ENCODE measurements around the gene HERC2. TPM values are rescaled to one million over a fixed set of nuclear protein-coding genes. Genes with fewer than 3 reads are reported as not detected.

The HERC2 gene
- polyA plus RNA-seq, 1 of the 3 experiments (the other 2 are of a cell fraction), result 22.3 TPM

DNA sequence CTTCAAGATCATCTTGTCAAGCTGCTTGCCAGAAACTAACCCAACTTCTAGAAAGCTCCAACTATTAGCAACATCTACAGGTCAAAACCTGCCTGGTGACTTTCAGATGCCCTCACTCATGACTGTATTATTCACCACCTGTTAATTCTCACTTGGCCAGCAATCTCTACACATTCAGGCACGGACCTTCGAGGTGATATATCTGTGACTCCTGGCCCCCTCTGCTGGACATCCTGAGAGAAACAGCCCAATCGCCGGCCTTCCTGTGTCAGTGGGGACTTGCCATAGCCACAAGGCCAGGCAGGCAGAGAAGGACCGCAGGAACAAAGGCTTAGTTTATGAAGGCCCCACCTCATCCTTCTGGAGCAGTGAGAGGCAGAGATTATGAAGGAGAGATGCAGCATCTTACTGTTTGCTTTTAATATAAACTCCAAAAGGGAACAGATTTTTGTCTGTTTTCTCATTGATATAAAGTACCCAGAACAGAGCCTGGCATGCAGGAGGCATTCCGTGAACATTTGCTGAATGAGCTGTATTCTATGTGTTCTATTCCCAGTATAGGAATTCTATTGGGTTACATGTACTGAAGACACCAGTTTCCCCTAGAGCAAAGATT, 198.5 kb downstream of the HERC2 start:
- H3F3A ChIP-seq (replicated peaks; ENCODE audit: insufficient read depth), result no peaks in the 10 kb centered on the region
- peak overlapping the region in 1 of 2 experiments; percentile 14; a peak in 1 of 4 replicates for H3K4me3 ChIP-seq (ENCODE audit: low read depth in 2 of 2, low read length in 1 of 2)
- 29% methylated on average over 6 of the region's 6 CpGs for WGBS (ENCODE audit: low lambda C conversion rate)
- ChIA-PET POLR2A (no interaction called here), CTCF (interaction anchor here (0.6 to 4.0 kb wide), 12 partner anchors 10 to 1387 kb away, joined by 3 to 44 read pairs (median 4); partner anchors contain the start of gene OCA2)
- no peaks in the 10 kb centered on the region; a peak in 1 of 4 replicates for H3K4me1 ChIP-seq (ENCODE audit: control insufficient read depth in 1 of 2, insufficient read depth in 2 of 2, low read depth in 1 of 2, low read length in 1 of 2)
- DNase-seq, result peak; percentile 87
- no peaks in the 10 kb centered on the region for H3K9me2 ChIP-seq
- no peaks in the 10 kb centered on the region for H3K79me2 ChIP-seq (ENCODE audit: insufficient read depth)
- no peak overlapping the region for H3K27ac ChIP-seq (ENCODE audit: low read depth in 2 of 2, low read length in 1 of 2)
- no peak overlapping the region for H2AFZ ChIP-seq (ENCODE audit: low read depth)
- no peaks in the 10 kb centered on the region for H4K20me1 ChIP-seq (ENCODE audit: insufficient read depth)
- H3K4me2 ChIP-seq, result no peak overlapping the region
- no peak for TF ChIP-seq EP300 (IDR thresholded peaks at IDR 0.05; ENCODE audit: borderline replicate concordance in 1 of 2, low read depth in 1 of 2, low read length in 1 of 2)
- peak; percentile 74 for TF ChIP-seq SMC3 (IDR thresholded peaks at IDR 0.05; ENCODE audit: low read depth, low read length)
- TF ChIP-seq, protein P1, sequence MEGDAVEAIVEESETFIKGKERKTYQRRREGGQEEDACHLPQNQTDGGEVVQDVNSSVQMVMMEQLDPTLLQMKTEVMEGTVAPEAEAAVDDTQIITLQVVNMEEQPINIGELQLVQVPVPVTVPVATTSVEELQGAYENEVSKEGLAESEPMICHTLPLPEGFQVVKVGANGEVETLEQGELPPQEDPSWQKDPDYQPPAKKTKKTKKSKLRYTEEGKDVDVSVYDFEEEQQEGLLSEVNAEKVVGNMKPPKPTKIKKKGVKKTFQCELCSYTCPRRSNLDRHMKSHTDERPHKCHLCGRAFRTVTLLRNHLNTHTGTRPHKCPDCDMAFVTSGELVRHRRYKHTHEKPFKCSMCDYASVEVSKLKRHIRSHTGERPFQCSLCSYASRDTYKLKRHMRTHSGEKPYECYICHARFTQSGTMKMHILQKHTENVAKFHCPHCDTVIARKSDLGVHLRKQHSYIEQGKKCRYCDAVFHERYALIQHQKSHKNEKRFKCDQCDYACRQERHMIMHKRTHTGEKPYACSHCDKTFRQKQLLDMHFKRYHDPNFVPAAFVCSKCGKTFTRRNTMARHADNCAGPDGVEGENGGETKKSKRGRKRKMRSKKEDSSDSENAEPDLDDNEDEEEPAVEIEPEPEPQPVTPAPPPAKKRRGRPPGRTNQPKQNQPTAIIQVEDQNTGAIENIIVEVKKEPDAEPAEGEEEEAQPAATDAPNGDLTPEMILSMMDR (IDR thresholded peaks at IDR 0.05), result peak; percentile 83
- peak; percentile 80 for TF ChIP-seq RAD21 (IDR thresholded peaks at IDR 0.05; ENCODE audit: low read length)
- no peak for TF ChIP-seq GABPA (IDR thresholded peaks at IDR 0.05; ENCODE audit: low read depth)
- H3K9me3 ChIP-seq, result no peaks in the 10 kb centered on the region
- H3K27me3 ChIP-seq (ENCODE audit: insufficient read depth), result no peaks in the 10 kb centered on the region
- H3K9ac ChIP-seq, result no peak overlapping the region
- H3K36me3 ChIP-seq (replicated peaks in 1 of 2; ENCODE audit: control insufficient read depth in 1 of 2, insufficient read depth in 2 of 2, low read length in 1 of 2), result peaks cover 21 to 40% of the 10 kb centered on the region in 2 experiments

DNA sequence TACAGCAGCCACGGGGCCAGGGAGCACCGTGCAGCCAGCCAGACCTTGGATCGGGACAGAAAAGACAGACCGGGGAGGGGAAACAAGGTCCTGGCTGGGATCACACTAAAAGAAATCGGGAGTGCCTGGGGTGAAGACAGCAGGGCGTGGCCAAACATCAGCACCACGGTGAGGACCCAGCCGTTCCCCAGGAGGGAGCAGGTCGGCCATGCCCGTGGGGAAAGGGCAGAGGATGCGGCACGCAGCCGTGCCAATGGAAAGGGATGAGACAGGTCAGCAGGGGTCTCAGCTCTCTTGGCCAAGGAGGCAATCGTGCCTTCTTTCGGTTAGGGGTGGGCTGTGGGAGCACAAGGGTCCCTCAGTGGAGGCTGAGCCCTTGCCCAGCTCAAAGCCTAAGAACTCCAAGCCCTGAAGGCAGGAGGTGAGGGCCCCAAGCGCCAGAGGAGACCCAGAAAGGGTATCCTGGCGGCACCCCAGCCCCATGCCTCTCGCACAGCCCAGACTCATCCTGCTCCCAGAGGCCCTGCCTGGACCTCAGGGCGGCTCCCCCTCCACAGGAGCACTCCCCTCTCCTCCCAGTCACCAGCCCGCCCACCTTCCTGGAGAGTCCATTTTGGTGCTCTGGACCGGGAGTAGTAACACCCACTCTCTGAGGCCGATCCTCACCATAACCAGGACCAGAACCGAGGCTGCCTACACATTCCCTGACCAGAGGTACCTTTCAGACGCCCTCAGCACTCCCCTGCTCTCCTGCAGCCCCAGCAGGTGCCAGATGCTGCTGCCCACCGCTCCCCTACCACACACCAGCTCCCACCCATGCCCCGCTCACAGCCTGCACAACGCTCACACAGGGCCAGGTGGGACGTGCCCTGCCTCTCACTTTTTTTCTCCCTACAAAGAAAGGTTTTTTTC, 199.7 kb downstream of the HERC2 start:
- TF ChIP-seq FOXJ3 (CRISPR knock-in tag; IDR thresholded peaks at IDR 0.05) (no peak), CHD2 (IDR thresholded peaks at IDR 0.05; ENCODE audit: low read length, partially characterized antibody) (no peak), TCF12 (IDR thresholded peaks at IDR 0.05) (no peak), GABPA (IDR thresholded peaks at IDR 0.05; ENCODE audit: low read depth) (no peak), EP300 (IDR thresholded peaks at IDR 0.05; ENCODE audit: borderline replicate concordance in 1 of 2, low read depth in 1 of 2, low read length in 1 of 2) (no peak), SIN3A (IDR thresholded peaks at IDR 0.05; ENCODE audit: borderline replicate concordance, low read depth, low read length) (no peak), NFIC (IDR thresholded peaks at IDR 0.05; ENCODE audit: borderline replicate concordance) (no peak), JUND (IDR thresholded peaks at IDR 0.05) (no peak), TAF1 (IDR thresholded peaks at IDR 0.05; ENCODE audit: borderline replicate concordance, low read depth, low read length) (no peak), FOXM1 (IDR thresholded peaks at IDR 0.05; ENCODE audit: low read depth) (no peak), RAD21 (IDR thresholded peaks at IDR 0.05; ENCODE audit: low read length) (no peak)
- TF ChIP-seq, protein P2, sequence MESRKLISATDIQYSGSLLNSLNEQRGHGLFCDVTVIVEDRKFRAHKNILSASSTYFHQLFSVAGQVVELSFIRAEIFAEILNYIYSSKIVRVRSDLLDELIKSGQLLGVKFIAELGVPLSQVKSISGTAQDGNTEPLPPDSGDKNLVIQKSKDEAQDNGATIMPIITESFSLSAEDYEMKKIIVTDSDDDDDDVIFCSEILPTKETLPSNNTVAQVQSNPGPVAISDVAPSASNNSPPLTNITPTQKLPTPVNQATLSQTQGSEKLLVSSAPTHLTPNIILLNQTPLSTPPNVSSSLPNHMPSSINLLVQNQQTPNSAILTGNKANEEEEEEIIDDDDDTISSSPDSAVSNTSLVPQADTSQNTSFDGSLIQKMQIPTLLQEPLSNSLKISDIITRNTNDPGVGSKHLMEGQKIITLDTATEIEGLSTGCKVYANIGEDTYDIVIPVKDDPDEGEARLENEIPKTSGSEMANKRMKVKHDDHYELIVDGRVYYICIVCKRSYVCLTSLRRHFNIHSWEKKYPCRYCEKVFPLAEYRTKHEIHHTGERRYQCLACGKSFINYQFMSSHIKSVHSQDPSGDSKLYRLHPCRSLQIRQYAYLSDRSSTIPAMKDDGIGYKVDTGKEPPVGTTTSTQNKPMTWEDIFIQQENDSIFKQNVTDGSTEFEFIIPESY (IDR thresholded peaks at IDR 0.05; ENCODE audit: borderline replicate concordance, low read depth), result no peak
- TF ChIP-seq, protein P3, sequence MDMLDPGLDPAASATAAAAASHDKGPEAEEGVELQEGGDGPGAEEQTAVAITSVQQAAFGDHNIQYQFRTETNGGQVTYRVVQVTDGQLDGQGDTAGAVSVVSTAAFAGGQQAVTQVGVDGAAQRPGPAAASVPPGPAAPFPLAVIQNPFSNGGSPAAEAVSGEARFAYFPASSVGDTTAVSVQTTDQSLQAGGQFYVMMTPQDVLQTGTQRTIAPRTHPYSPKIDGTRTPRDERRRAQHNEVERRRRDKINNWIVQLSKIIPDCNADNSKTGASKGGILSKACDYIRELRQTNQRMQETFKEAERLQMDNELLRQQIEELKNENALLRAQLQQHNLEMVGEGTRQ (IDR thresholded peaks at IDR 0.05; ENCODE audit: borderline replicate concordance, low read depth, low read length), result no peak
- TF ChIP-seq, protein P4, sequence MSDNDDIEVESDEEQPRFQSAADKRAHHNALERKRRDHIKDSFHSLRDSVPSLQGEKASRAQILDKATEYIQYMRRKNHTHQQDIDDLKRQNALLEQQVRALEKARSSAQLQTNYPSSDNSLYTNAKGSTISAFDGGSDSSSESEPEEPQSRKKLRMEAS (IDR thresholded peaks at IDR 0.05; ENCODE audit: low read depth), result no peak
- POLR2A ChIA-PET, result no interaction called here
- Histone ChIP-seq H3K36me3 (replicated peaks in 1 of 2; ENCODE audit: control insufficient read depth in 1 of 2, insufficient read depth in 2 of 2, low read length in 1 of 2) (peaks cover 21 to 47% of the 10 kb centered on the region in 2 experiments), H3K4me3 (ENCODE audit: low read depth in 2 of 2, low read length in 1 of 2) (no peak overlapping the region), H3K79me2 (ENCODE audit: insufficient read depth) (no peaks in the 10 kb centered on the region), H3K27me3 (ENCODE audit: insufficient read depth) (no peaks in the 10 kb centered on the region), H2AFZ (ENCODE audit: low read depth) (no peak overlapping the region), H4K20me1 (ENCODE audit: insufficient read depth) (no peaks in the 10 kb centered on the region), H3K27ac (ENCODE audit: low read depth in 2 of 2, low read length in 1 of 2) (no peak overlapping the region), H3K9me3 (no peaks in the 10 kb centered on the region), H3K4me2 (no peak overlapping the region), H3K4me1 (ENCODE audit: control insufficient read depth in 1 of 2, insufficient read depth in 2 of 2, low read depth in 1 of 2, low read length in 1 of 2) (no peaks in the 10 kb centered on the region; a peak in 1 of 4 replicates), H3K9ac (no peak overlapping the region), H3F3A (replicated peaks; ENCODE audit: insufficient read depth) (no peaks in the 10 kb centered on the region), H3K9me2 (no peaks in the 10 kb centered on the region)
- 93% methylated on average over 24 of the region's 28 CpGs for WGBS (ENCODE audit: low lambda C conversion rate)
- no peak for DNase-seq
- CTCF ChIA-PET, result interaction anchor here (0.5 to 2.0 kb wide), 8 partner anchors 12 to 1236 kb away, joined by 3 to 12 read pairs (median 3); no protein-coding TSS in a partner anchor

Measured in SK-N-SH (cell line).